Bronchial epithelial cell (primary cell): ENCODE data around the gene P2RX4. TPM values are rescaled to one million over a fixed set of nuclear protein-coding genes. Genes with fewer than 3 reads are reported as not detected.

Experiments
- DNase-seq: peaks from one replicate; pipeline ENCODE4 v3.0.0-alpha.2; 2010; ENCODE audit warnings: low read depth
- FAIRE-seq: peaks from 2 replicates; lab custom pipeline; 2011; peaks lifted over from hg19 to GRCh38; lab: Jason Lieb, UNC
- H3K27me3 ChIP-seq: 2 replicates; pipeline ENCODE4 v1.5.1; 2011; ENCODE audit warnings: low read length; ENCODE audit not compliant: control insufficient read depth, insufficient read depth
- H3K36me3 ChIP-seq: 2 replicates; pipeline ENCODE4 v1.5.1; 2011; ENCODE audit warnings: low read length; ENCODE audit not compliant: control insufficient read depth, insufficient read depth
- H3K4me3 ChIP-seq: 2 replicates; pipeline ENCODE4 v1.5.1; 2011; ENCODE audit warnings: mild to moderate bottlenecking, low read depth, low read length, control low read depth
- CTCF ChIP-seq: IDR thresholded peaks from 2 replicates; pipeline ENCODE4 v1.5.1; 2011; ENCODE audit warnings: mild to moderate bottlenecking, moderate library complexity, low read length, control low read depth, inconsistent platforms; ENCODE audit not compliant: insufficient read depth, severe bottlenecking
- total RNA-seq: library from RNA; depleted of rRNA; stranded (reverse); fragments of >200 nt; gene quantifications from 2 replicates; pipeline ENCODE4 v1.2.1, GENCODE V29; 2014

Gene P2RX4
- total RNA-seq, 1 donor from 2014 or later, result 13.4 TPM

GRCh38 chr12:121261398-121261797 is 51.5 kb downstream of the P2RX4 start:
- FAIRE-seq (no peak), DNase-seq (no peak)
- H3K36me3 ChIP-seq, result peaks cover 24% of the 10 kb centered on the region
- no peaks in the 10 kb centered on the region for H3K27me3 ChIP-seq
- H3K4me3 ChIP-seq, result no peak overlapping the region
- no peak for TF ChIP-seq CTCF

GRCh38 chr12:121263206-121263935 is 53.4 kb downstream of the P2RX4 start:
- no peak for FAIRE-seq
- Histone ChIP-seq H3K4me3 (no peak overlapping the region), H3K36me3 (peaks cover 23% of the 10 kb centered on the region), H3K27me3 (no peaks in the 10 kb centered on the region)
- no peak for TF ChIP-seq CTCF
- no peak for DNase-seq

GRCh38 chr12:121264135-121264534 is 54.2 kb downstream of the P2RX4 start:
- FAIRE-seq (no peak), DNase-seq (no peak)
- Histone ChIP-seq H3K27me3 (no peaks in the 10 kb centered on the region), H3K4me3 (no peak overlapping the region), H3K36me3 (peaks cover 26% of the 10 kb centered on the region)
- no peak for TF ChIP-seq CTCF

GRCh38 chr12:121264951-121265515 is 55.1 kb downstream of the P2RX4 start:
- peak; percentile 60 for FAIRE-seq
- Histone ChIP-seq H3K27me3 (no peaks in the 10 kb centered on the region), H3K36me3 (peaks cover 27% of the 10 kb centered on the region), H3K4me3 (no peak overlapping the region)
- DNase-seq, result no peak
- TF ChIP-seq CTCF, result no peak

- no peak for TF ChIP-seq CTCF
- DNase-seq, result no peak
- Histone ChIP-seq H3K4me3 (no peak overlapping the region), H3K36me3 (peaks cover 20% of the 10 kb centered on the region), H3K27me3 (no peaks in the 10 kb centered on the region)
- FAIRE-seq, result no peak
Measured at GRCh38 chr12:121267822-121268221, 57.9 kb downstream of the P2RX4 start.
